ENCODE data around the gene CABP7.

Gene CABP7

DNA sequence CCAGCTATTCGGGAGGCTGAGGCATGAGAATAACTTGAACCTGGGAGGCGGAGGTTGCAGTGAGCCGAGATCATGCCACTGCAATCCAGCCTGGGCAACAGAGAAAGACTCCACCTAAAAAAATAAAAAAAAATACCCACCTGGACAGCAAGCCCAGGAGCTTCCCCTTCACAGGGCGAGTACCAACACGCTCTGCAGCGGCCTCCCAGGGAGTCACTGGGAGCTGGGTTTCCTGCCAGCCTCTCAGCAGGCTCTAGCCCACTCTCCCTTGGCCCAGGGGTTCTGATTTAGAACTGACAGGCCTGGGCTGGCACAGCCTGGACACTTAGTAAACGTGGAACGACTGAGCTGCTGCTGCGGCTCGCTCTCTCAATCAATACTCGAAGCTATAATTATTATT, 2.0 kb upstream of the CABP7 start:
- Histone ChIP-seq H2AFZ (ENCODE audit: low read depth, low read length) (no peak overlapping the region), H3K27ac (ENCODE audit: low read length, poor library complexity, severe bottlenecking) (no peak overlapping the region), H2BK120ac (ENCODE audit: low read depth, low read length) (no peak overlapping the region), H3K4ac (ENCODE audit: low read depth in 1 of 2, low read length in 2 of 2) (no peak overlapping the region), H4K8ac (ENCODE audit: low read length) (no peak overlapping the region), H3K27me3 (ENCODE audit: control insufficient read depth in 1 of 2, insufficient read depth in 1 of 2, low read length in 2 of 2) (peaks cover 67 to 91% of the 10 kb centered on the region in 2 experiments), H3K4me2 (ENCODE audit: low read length, poor library complexity, severe bottlenecking) (no peak overlapping the region), H2BK15ac (ENCODE audit: low read depth, poor library complexity, severe bottlenecking) (no peak overlapping the region), H3K79me1 (replicated peaks; ENCODE audit: low read length, poor library complexity, severe bottlenecking) (no peaks in the 10 kb centered on the region), H2BK5ac (ENCODE audit: low read depth, low read length, poor library complexity, severe bottlenecking) (no peak overlapping the region), H3K4me3 (ENCODE audit: insufficient read depth in 1 of 2, low read depth in 1 of 2, low read length in 2 of 2) (no peak overlapping the region), H3K23ac (ENCODE audit: low read length in 2 of 2) (no peak overlapping the region), H3K14ac (ENCODE audit: low read length in 2 of 2) (no peak overlapping the region), H3K18ac (ENCODE audit: low read depth in 1 of 2, low read length in 2 of 2) (no peak overlapping the region), H3K9me3 (ENCODE audit: control insufficient read depth, low read length) (no peaks in the 10 kb centered on the region), H2AK5ac (ENCODE audit: low read length, severe bottlenecking) (no peak overlapping the region), H3K9ac (ENCODE audit: low read length) (no peak overlapping the region), H3K36me3 (ENCODE audit: control insufficient read depth in 1 of 2, insufficient read depth in 2 of 2, low read depth in 1 of 2, low read length in 2 of 2) (no peaks in the 10 kb centered on the region), H3K4me1 (ENCODE audit: control insufficient read depth, insufficient read depth, low read depth, low read length) (peaks cover 18% of the 10 kb centered on the region), H2BK12ac (ENCODE audit: low read length in 2 of 2) (no peak overlapping the region), H4K91ac (ENCODE audit: low read length) (no peak overlapping the region)
- WGBS: 70% methylated on average over 8 of the region's 11 CpGs
- no peak for DNase-seq

DNA sequence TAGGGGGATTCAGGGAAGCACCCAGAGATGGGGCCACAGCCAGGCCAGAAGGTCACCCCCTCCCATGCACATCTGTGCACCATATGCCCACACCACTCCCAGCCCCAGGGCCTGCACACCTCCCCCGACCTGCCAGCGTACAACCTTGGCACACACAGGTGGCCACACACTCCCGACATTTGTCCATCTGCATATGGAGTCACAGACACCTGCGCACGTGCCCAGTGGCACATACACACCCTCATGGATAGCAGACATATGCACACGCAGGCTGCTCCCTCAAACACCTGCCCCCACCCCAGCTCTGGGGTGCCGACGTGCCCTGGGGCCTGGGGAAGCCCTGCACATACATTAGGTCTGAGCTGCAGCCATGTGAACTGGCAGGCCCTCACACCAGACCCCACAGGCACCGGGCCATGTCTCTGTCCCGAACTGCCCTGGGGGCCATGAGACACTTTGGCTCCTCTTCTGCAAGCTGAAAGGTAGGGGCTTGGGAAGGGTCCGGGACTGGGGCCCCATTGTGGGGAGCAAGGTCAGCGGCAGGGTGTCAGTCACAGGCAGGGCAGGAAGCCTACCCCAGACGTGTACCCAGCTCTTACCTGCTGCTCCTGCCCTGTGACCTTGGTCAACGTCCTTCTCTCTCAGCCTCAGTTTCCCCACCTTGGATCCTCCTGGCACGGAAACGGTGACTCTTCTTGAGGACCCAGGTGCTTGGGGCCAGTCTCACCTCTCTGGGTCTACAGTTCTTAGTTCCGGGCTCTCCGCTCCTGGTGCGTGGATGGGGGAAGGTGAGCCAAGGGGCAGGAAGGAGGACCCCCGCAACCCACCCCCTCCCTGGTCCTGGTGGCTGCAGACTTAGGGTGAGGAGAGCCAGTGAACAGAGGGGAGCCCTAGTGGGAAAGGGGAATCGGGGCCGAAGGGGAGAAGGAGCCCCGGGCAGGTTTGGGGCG, 579 bp upstream of the CABP7 start:
- H3K14ac ChIP-seq (ENCODE audit: low read length in 2 of 2): no peak overlapping the region
- peak overlapping the region; percentile 17 for H3K4me2 ChIP-seq (ENCODE audit: low read length, poor library complexity, severe bottlenecking)
- no peak for DNase-seq
- no peak overlapping the region for H3K9ac ChIP-seq (ENCODE audit: low read length)
- H2AFZ ChIP-seq (ENCODE audit: low read depth, low read length): no peak overlapping the region
- no peak overlapping the region for H2BK120ac ChIP-seq (ENCODE audit: low read depth, low read length)
- H3K27ac ChIP-seq (ENCODE audit: low read length, poor library complexity, severe bottlenecking): no peak overlapping the region
- no peak overlapping the region for H2BK12ac ChIP-seq (ENCODE audit: low read length in 2 of 2)
- H3K36me3 ChIP-seq (ENCODE audit: control insufficient read depth in 1 of 2, insufficient read depth in 2 of 2, low read depth in 1 of 2, low read length in 2 of 2): no peaks in the 10 kb centered on the region
- H3K27me3 ChIP-seq (ENCODE audit: control insufficient read depth in 1 of 2, insufficient read depth in 1 of 2, low read length in 2 of 2): peaks cover 68 to 92% of the 10 kb centered on the region in 2 experiments
- H3K23ac ChIP-seq (ENCODE audit: low read length in 2 of 2): no peak overlapping the region
- H2AK5ac ChIP-seq (ENCODE audit: low read length, severe bottlenecking): no peak overlapping the region
- no peak overlapping the region for H3K18ac ChIP-seq (ENCODE audit: low read depth in 1 of 2, low read length in 2 of 2)
- no peak overlapping the region for H3K4me3 ChIP-seq (ENCODE audit: insufficient read depth in 1 of 2, low read depth in 1 of 2, low read length in 2 of 2)
- no peak overlapping the region for H2BK5ac ChIP-seq (ENCODE audit: low read depth, low read length, poor library complexity, severe bottlenecking)
- 69% methylated on average over 18 of the region's 24 CpGs for WGBS
- H3K4me1 ChIP-seq (ENCODE audit: control insufficient read depth, insufficient read depth, low read depth, low read length): peaks cover 18% of the 10 kb centered on the region
- no peak overlapping the region for H2BK15ac ChIP-seq (ENCODE audit: low read depth, poor library complexity, severe bottlenecking)
- no peak overlapping the region for H4K8ac ChIP-seq (ENCODE audit: low read length)
- H3K9me3 ChIP-seq (ENCODE audit: control insufficient read depth, low read length): no peaks in the 10 kb centered on the region
- H4K91ac ChIP-seq (ENCODE audit: low read length): no peak overlapping the region
- H3K79me1 ChIP-seq (replicated peaks; ENCODE audit: low read length, poor library complexity, severe bottlenecking): no peaks in the 10 kb centered on the region
- H3K4ac ChIP-seq (ENCODE audit: low read depth in 1 of 2, low read length in 2 of 2): no peak overlapping the region

DNA sequence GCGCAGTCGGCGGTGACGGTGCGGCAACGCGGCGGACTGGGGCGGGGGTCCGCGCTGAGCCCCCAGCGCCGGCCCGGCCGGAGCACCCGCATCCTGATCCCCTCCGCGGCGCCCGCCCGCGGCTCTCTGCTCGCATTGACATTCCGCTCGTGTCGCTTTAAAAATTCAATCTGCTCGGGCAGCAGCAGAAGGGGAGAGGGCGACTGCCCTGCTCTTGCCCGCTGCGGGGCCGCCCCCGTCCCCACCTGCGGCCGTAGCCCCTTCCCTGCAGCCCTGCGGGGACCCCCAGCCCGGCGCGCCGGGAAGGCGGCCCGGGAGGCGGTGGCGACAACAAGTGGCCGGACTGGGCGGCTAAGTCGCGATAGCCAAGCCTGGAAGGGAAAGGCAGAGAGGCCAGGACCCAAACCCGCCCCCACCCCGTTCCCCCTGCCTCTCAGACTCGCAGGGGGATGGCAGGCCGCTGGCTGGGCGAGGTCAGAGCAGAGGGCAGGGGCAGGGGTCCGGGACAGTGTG, 1.1 kb downstream of the CABP7 start:
- Histone ChIP-seq H2AFZ (ENCODE audit: low read depth, low read length) (no peak overlapping the region), H2BK120ac (ENCODE audit: low read depth, low read length) (no peak overlapping the region), H2AK5ac (ENCODE audit: low read length, severe bottlenecking) (no peak overlapping the region), H3K27ac (ENCODE audit: low read length, poor library complexity, severe bottlenecking) (no peak overlapping the region), H3K4me3 (ENCODE audit: insufficient read depth in 1 of 2, low read depth in 1 of 2, low read length in 2 of 2) (peak overlapping the region in 1 of 2 experiments; percentile 15), H3K9me3 (ENCODE audit: control insufficient read depth, low read length) (no peaks in the 10 kb centered on the region), H3K9ac (ENCODE audit: low read length) (no peak overlapping the region), H3K27me3 (ENCODE audit: control insufficient read depth in 1 of 2, insufficient read depth in 1 of 2, low read length in 2 of 2) (peaks cover 71 to 92% of the 10 kb centered on the region in 2 experiments), H4K8ac (ENCODE audit: low read length) (no peak overlapping the region), H3K4me1 (ENCODE audit: control insufficient read depth, insufficient read depth, low read depth, low read length) (peaks cover 18% of the 10 kb centered on the region), H2BK5ac (ENCODE audit: low read depth, low read length, poor library complexity, severe bottlenecking) (no peak overlapping the region), H2BK12ac (ENCODE audit: low read length in 2 of 2) (no peak overlapping the region), H4K91ac (ENCODE audit: low read length) (no peak overlapping the region), H3K36me3 (ENCODE audit: control insufficient read depth in 1 of 2, insufficient read depth in 2 of 2, low read depth in 1 of 2, low read length in 2 of 2) (no peaks in the 10 kb centered on the region), H3K18ac (ENCODE audit: low read depth in 1 of 2, low read length in 2 of 2) (no peak overlapping the region), H3K79me1 (replicated peaks; ENCODE audit: low read length, poor library complexity, severe bottlenecking) (no peaks in the 10 kb centered on the region), H3K14ac (ENCODE audit: low read length in 2 of 2) (no peak overlapping the region), H3K4ac (ENCODE audit: low read depth in 1 of 2, low read length in 2 of 2) (no peak overlapping the region), H2BK15ac (ENCODE audit: low read depth, poor library complexity, severe bottlenecking) (no peak overlapping the region), H3K4me2 (ENCODE audit: low read length, poor library complexity, severe bottlenecking) (peak overlapping the region; percentile 56), H3K23ac (ENCODE audit: low read length in 2 of 2) (peak overlapping the region in 1 of 2 experiments; percentile 72)
- WGBS: 9% methylated on average over 20 of the region's 53 CpGs
- DNase-seq: no peak

DNA sequence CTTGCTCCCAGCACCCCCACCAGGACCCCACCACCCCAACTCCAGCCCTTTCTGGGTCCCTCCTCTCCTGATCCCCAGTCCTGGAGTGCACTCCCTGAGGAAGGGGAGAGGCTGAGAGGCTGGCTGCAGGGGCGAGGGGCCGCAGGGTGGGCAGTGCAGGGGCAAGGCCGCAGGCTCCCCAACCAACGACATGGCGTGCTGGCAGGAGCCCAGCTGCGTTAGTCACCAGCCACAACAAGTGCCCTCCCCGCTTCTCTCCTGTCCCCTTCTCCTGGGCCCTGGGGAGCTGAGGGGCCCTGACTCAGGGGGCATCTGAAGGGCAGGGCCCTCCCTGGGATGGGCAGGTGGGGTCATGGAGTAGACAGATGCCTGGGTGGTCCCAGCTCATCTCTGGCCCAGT, 2.3 kb downstream of the CABP7 start:
- Histone ChIP-seq H2BK120ac (ENCODE audit: low read depth, low read length) (no peak overlapping the region), H3K23ac (ENCODE audit: low read length in 2 of 2) (no peak overlapping the region), H4K8ac (ENCODE audit: low read length) (no peak overlapping the region), H3K27me3 (ENCODE audit: control insufficient read depth in 1 of 2, insufficient read depth in 1 of 2, low read length in 2 of 2) (peaks cover 77 to 90% of the 10 kb centered on the region in 2 experiments), H2BK12ac (ENCODE audit: low read length in 2 of 2) (no peak overlapping the region), H3K9me3 (ENCODE audit: control insufficient read depth, low read length) (no peaks in the 10 kb centered on the region), H3K4me3 (ENCODE audit: insufficient read depth in 1 of 2, low read depth in 1 of 2, low read length in 2 of 2) (no peak overlapping the region), H3K18ac (ENCODE audit: low read depth in 1 of 2, low read length in 2 of 2) (no peak overlapping the region), H2AFZ (ENCODE audit: low read depth, low read length) (no peak overlapping the region), H3K36me3 (ENCODE audit: control insufficient read depth in 1 of 2, insufficient read depth in 2 of 2, low read depth in 1 of 2, low read length in 2 of 2) (no peaks in the 10 kb centered on the region), H3K4ac (ENCODE audit: low read depth in 1 of 2, low read length in 2 of 2) (no peak overlapping the region), H2AK5ac (ENCODE audit: low read length, severe bottlenecking) (no peak overlapping the region), H4K91ac (ENCODE audit: low read length) (no peak overlapping the region), H2BK15ac (ENCODE audit: low read depth, poor library complexity, severe bottlenecking) (no peak overlapping the region), H3K14ac (ENCODE audit: low read length in 2 of 2) (no peak overlapping the region), H3K27ac (ENCODE audit: low read length, poor library complexity, severe bottlenecking) (no peak overlapping the region), H2BK5ac (ENCODE audit: low read depth, low read length, poor library complexity, severe bottlenecking) (no peak overlapping the region), H3K79me1 (replicated peaks; ENCODE audit: low read length, poor library complexity, severe bottlenecking) (no peaks in the 10 kb centered on the region), H3K4me2 (ENCODE audit: low read length, poor library complexity, severe bottlenecking) (no peak overlapping the region), H3K9ac (ENCODE audit: low read length) (no peak overlapping the region), H3K4me1 (ENCODE audit: control insufficient read depth, insufficient read depth, low read depth, low read length) (peaks cover 22% of the 10 kb centered on the region)
- DNase-seq: no peak
- 73% methylated on average over 7 of the region's 7 CpGs for WGBS

All from mesenchymal stem cell (in vitro differentiated cells and primary cell).